Esophagus squamous epithelium (tissue), 5 donors: Measurements from ENCODE around the gene SRSF10. TPM values are rescaled to one million over a fixed set of nuclear protein-coding genes. Genes with fewer than 3 reads are reported as not detected.
A peak's percentile ranks its signal among the peaks of the same experiment; 100 is the strongest.

Source experiments
- DNase-seq: peaks from one replicate; lab custom pipeline; 2025; lab: John Stamatoyannopoulos, UW
- H3K27ac ChIP-seq, 4 donors: fragments of 200-600 bp; sonication (generic); one replicate each; pipeline ENCODE4 v1.5.1; 2016 to 2019; ENCODE audit warnings: mild to moderate bottlenecking in 1 of 4
- H3K27me3 ChIP-seq, 4 donors: fragments of 200-600 bp; sonication (generic); 1 replicate in 3 of 4; 2 replicates in 1 of 4; pipeline versions ENCODE4 v1.5.1 to v1.6.0; 2017 to 2021; ENCODE audit warnings: antibody characterized with exemption in 1 of 4
- H3K36me3 ChIP-seq, 3 donors: fragments of 200-600 bp; sonication (generic); one replicate each; pipeline ENCODE4 v1.5.1; 2016 to 2019
- H3K4me1 ChIP-seq, 3 donors: fragments of 200-600 bp; sonication (generic); one replicate each; pipeline ENCODE4 v1.5.1; 2017 to 2019
- H3K4me3 ChIP-seq, 4 donors: fragments of 200-600 bp; sonication (generic); 1 replicate in 3 of 4; 2 replicates in 1 of 4; pipeline ENCODE4 v1.5.1; 2016 to 2019; ENCODE audit warnings: mild to moderate bottlenecking in 2 of 4, moderate library complexity in 1 of 4
- H3K9me3 ChIP-seq, 3 donors: fragments of 200-600 bp; sonication (generic); one replicate each; pipeline ENCODE4 v1.5.1; 2016 to 2019
- POLR2A ChIP-seq, 4 donors: fragments of 450-650 bp; IDR thresholded peaks; one replicate each; pipeline ENCODE4 v1.6.1; 2017; ENCODE audit warnings: antibody characterized with exemption in 4 of 4, mild to moderate bottlenecking in 4 of 4, moderate library complexity in 3 of 4
- WGBS, 2 donors: methylation state at CpG; one replicate each; pipeline ENCODE4 v1.1.5; 2018; 5-methylcytosine and 5-hydroxymethylcytosine counted together
- intact Hi-C: fragments of 100-400 bp; cut with DNase I; formaldehyde crosslinking; loops from one replicate; pipeline ENCODE4 v1.15.0; 2022
- total RNA-seq, 4 donors: library from RNA; depleted of rRNA; stranded (reverse); fragments of >200 nt; gene quantifications; one replicate each; pipeline ENCODE4 v1.1.0, GENCODE V29; 2016
- TF ChIP-seq, protein P1 (sequence below), 6 experiments: fragments of 450-650 bp in 4 of 6; fragments of 200-600 bp in 2 of 6; sonication (generic) in 2 of 6; IDR thresholded peaks; one replicate each; pipeline ENCODE4 v1.5.1; 2016 to 2019; ENCODE audit warnings: antibody characterized with exemption in 6 of 6, mild to moderate bottlenecking in 4 of 6, moderate library complexity in 4 of 6
- donor health status: DM: yes; HTN: yes; CAD: no.

SRSF10 gene
- total RNA-seq, 4 donors from 2014 or later, result 45.1 to 96.1 (median 67.1) TPM

GRCh38 chr1:23924601-23925000, 55.5 kb downstream of the SRSF10 start:
- Histone ChIP-seq H3K27ac (no peak overlapping the region), H3K27me3 (no peaks in the 10 kb centered on the region), H3K9me3 (no peaks in the 10 kb centered on the region), H3K4me3 (no peak overlapping the region), H3K4me1 (peaks cover 0 to 14% (median 3%) of the 10 kb centered on the region in 3 donors), H3K36me3 (no peaks in the 10 kb centered on the region)
- WGBS, 2 donors, result 88 to 93% methylated on average over 11 of the region's 11 CpGs
- TF ChIP-seq, protein P1, sequence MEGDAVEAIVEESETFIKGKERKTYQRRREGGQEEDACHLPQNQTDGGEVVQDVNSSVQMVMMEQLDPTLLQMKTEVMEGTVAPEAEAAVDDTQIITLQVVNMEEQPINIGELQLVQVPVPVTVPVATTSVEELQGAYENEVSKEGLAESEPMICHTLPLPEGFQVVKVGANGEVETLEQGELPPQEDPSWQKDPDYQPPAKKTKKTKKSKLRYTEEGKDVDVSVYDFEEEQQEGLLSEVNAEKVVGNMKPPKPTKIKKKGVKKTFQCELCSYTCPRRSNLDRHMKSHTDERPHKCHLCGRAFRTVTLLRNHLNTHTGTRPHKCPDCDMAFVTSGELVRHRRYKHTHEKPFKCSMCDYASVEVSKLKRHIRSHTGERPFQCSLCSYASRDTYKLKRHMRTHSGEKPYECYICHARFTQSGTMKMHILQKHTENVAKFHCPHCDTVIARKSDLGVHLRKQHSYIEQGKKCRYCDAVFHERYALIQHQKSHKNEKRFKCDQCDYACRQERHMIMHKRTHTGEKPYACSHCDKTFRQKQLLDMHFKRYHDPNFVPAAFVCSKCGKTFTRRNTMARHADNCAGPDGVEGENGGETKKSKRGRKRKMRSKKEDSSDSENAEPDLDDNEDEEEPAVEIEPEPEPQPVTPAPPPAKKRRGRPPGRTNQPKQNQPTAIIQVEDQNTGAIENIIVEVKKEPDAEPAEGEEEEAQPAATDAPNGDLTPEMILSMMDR (IDR thresholded peaks at IDR 0.05), result no peak
- no peak for TF ChIP-seq POLR2A (IDR thresholded peaks at IDR 0.05)
- intact Hi-C loops, result no loop called here
- DNase-seq, result no peak

DNA sequence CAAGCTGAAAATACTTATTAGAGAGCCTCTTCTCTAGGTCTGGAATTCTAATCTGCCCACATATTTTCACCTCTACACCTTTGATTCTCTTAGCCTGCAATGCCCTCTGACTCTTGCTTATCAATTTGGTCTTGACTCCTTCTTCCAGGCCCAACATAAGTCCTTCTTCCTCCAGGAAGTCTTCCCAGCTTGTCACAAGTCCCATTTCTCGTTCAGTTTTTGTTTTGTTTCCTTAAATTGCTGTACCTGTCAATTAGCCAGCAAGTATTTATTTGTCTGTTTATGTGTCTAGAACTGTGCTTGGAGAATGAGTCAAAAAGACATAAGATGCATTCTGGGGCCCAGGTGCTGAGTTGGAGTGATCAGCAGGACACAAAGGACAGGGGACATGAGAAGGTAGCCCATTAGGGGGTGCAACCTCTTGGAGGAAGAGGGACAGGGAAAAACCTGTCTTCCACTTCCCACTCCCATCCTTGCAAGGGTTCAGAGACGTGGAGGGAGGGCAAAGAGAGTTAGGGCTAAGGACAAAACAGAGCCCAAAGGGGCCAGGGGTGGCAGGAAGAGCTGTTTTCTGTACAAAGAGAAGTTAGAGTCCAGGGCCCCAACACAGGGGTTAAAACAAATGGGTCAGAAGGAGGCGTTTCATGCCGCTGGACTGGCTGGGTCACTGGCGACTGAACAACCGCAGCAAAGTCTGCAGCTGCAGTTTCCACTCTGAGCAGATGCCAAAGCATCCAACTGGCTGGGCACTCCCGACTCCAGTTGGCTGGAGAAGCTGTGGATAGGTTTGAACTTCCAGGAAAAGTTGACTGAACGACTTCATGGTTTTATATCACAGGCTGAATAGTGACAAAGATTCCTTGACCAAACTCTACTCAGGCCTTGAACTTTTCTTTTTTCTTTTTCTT, 56.3 kb downstream of the SRSF10 start:
- Histone ChIP-seq H3K9me3 (no peaks in the 10 kb centered on the region), H3K27me3 (no peaks in the 10 kb centered on the region), H3K36me3 (no peaks in the 10 kb centered on the region), H3K4me3 (no peak overlapping the region), H3K4me1 (peaks cover 0 to 18% (median 3%) of the 10 kb centered on the region in 3 donors), H3K27ac (no peak overlapping the region)
- WGBS, 2 donors, result 41 to 44% methylated on average over 8 of the region's 8 CpGs
- TF ChIP-seq, protein P1 (IDR thresholded peaks at IDR 0.05), result no peak
- no peak for TF ChIP-seq POLR2A (IDR thresholded peaks at IDR 0.05)
- DNase-seq, result no peak
- intact Hi-C loops, result no loop called here

- 92 to 93% methylated on average over 8 of the region's 8 CpGs for WGBS, 2 donors
These were observed 57.7 kb downstream of the SRSF10 start for GRCh38 chr1:23922321-23922943.

DNA sequence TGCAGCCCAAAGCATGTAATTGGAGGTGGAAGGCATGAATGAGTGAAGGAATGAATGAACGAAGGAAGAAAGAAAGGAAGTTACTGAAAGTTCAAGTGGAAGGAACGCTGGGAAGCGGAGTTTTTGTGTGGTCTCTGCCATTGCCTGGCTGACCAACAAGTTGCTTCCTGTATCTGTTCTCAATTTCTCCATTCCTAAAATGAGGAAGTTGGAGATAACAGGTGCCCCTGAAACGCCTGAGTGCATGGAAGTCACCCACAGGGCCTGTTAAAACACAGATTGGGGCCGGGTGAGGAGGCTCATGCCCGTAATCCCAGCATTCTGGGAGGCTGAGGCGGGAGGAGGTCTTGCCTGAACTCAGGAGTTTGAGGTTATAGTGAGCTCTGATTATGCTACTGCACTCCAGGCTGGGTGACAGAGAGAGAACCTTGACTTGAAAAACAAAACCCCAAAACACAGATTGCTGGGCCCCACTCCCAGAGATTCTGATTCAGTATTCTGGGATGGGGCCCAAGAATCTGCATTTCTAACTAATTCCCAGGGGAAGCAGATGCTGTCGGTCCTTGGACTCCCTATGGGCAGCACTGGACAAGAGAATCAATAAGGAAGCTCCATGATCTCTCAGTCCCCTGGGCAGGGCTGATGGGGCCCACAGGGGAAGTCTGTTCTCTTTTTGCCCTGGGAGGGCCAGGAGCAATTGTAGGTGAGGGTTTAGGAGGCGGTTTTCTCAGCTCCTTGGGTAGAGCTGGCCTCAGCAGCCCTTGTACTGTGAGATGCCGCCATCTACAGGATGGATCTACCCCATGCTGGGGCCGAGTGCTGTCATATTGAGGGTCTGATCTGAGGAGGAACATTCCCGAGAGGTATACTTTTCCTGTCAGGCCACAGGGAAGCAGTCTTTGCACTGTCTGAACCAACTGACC, 63.7 kb downstream of the SRSF10 start:
- H3K4me3 ChIP-seq, result no peak overlapping the region
- H3K9me3 ChIP-seq, result no peaks in the 10 kb centered on the region
- no peak overlapping the region for H3K27ac ChIP-seq
- TF ChIP-seq POLR2A (IDR thresholded peaks at IDR 0.05), result no peak
- TF ChIP-seq, protein P1 (IDR thresholded peaks at IDR 0.05), result peak in 5 of 6 experiments; percentile 34 to 50 (median 44)
- no peaks in the 10 kb centered on the region for H3K27me3 ChIP-seq
- peaks cover 0 to 18% (median 3%) of the 10 kb centered on the region in 3 donors for H3K4me1 ChIP-seq
- 45 to 48% methylated on average over 10 to 11 of the region's 12 CpGs for WGBS, 2 donors
- H3K36me3 ChIP-seq, result no peaks in the 10 kb centered on the region
- no peak for DNase-seq
- intact Hi-C loops, result no loop called here

More at GRCh38 chr1:23922321-23922943, 57.7 kb downstream of the SRSF10 start:
- H3K9me3 ChIP-seq, result no peaks in the 10 kb centered on the region
- no peak overlapping the region for H3K4me3 ChIP-seq
- intact Hi-C loops, result no loop called here
- no peak for TF ChIP-seq POLR2A (IDR thresholded peaks at IDR 0.05)
- TF ChIP-seq, protein P1 (IDR thresholded peaks at IDR 0.05), result no peak
- no peaks in the 10 kb centered on the region for H3K27me3 ChIP-seq
- H3K27ac ChIP-seq, result no peak overlapping the region
- H3K36me3 ChIP-seq, result no peaks in the 10 kb centered on the region
- no peak for DNase-seq
- peaks cover 0 to 18% (median 3%) of the 10 kb centered on the region in 3 donors for H3K4me1 ChIP-seq
